HG03196 (cell line): ENCODE measurements around the gene FAT1.

ENCODE experiments used
- ATAC-seq: cut with Tn5 transposase; IDR thresholded peaks from one replicate; pipeline ENCODE4 v1.9.1; 2021; ENCODE audit not compliant: unreplicated experiment

FAT1 gene

GRCh38 chr4:186724864-186725468 lies 1.3 kb upstream of the FAT1 start:
- ATAC-seq = no peak

GRCh38 chr4:186724058-186724863 lies 605 bp upstream of the FAT1 start:
- no peak for ATAC-seq

GRCh38 chr4:186722796-186723291 lies 812 bp downstream of the FAT1 start:
- ATAC-seq = no peak

GRCh38 chr4:186719925-186720694 lies 3.5 kb downstream of the FAT1 start:
- ATAC-seq = no peak

GRCh38 chr4:186717556-186717955 lies 6.1 kb downstream of the FAT1 start:
- ATAC-seq = no peak

DNA sequence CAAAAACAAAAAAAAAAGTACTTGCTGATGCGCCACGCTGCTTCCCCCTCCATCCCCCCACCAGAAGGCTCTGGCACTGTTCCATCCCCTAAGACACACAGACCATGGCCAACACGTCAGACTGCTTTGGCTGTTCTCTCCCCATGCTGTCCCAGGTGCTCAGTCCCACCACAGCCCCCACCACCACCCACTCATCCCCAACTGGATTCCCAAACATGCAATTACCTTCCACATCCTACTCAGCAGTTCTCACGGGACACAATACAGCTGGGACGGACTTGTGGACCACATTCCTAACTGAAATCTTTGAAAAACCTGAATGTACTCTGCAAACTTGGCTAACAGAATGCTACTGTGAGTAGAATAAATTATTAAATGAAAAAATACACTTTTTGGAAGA lies 8.6 kb downstream of the FAT1 start:
- ATAC-seq = no peak

- ATAC-seq = no peak
These were observed 9.5 kb downstream of the FAT1 start for GRCh38 chr4:186714006-186714675.

DNA sequence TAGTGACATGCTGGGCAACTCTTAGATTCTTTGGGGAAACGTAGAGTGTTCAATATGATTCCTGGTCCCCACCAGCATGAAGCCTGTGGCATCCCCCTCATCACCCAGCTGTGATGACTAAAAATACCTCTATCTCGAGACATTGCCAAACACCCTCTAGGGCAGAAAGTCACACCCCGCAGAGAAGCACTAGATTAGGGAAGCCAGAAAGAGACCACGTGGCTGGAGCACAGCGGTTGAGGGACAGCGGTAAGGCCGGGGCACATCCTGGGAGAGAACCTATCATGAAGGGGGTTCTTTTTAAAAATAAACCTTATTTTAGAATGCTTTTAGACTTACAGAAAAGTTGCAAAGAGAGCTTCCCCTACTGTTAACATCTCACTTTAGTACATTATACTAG lies 11.0 kb downstream of the FAT1 start:
- no peak for ATAC-seq

- ATAC-seq = no peak
These were observed 13.0 kb downstream of the FAT1 start for GRCh38 chr4:186710521-186711119.

DNA sequence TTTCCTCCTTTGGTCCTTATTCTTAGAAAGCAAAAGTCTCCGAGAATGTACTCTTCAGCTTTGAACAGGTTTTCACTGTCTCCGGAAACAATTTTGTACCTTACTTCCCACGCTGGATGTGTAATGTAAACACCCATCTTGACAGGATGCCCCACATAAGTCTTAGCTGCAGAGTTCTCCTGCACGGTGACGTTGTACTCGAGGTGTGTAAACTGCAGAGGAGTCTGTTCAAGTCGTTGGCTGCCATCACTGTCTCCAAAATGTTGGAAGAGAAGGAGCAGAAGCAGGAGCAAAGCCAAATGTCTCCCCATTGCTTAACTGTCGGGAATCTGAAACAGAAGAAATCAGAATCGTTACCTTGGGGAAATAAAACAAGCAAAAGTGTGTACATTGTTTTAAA lies 14.1 kb downstream of the FAT1 start:
- ATAC-seq = no peak

DNA sequence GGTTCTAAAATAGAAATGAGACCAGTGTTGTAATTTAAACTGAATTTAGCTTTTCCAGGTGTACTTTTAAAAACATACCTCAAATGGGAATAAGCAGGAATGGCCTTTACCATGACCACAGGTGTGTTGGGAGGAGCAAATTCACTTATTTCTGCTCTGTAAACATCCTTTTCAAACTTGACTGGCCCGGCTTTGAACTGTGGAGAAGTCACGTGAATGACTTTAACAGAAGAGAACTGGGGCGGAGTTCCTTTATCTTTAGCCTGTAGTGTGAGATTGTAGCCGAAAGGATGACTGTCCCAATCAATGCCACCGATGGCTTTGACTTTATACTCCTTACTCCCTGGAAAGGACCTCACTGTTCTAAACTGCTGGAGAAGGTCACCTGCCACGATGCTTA lies 15.1 kb downstream of the FAT1 start:
- no peak for ATAC-seq

DNA sequence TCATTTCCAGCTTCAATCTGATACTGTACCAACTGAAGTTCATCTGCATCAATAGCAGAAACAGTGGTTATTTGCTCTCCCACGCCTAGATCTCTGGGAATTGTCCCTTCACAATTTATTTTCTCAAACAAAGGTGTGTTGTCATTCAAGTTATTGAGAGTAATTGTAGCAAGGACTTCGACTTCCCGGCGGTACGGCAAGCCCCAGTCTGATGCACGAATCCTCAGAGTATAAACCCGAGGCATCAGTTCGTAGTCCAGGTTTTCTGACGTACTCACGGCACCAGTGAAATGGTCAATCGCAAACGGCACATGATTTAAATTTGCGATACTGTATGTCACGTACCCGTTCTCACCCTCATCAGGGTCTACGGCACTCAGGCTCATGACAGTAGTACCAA lies 15.7 kb downstream of the FAT1 start:
- no peak for ATAC-seq

DNA sequence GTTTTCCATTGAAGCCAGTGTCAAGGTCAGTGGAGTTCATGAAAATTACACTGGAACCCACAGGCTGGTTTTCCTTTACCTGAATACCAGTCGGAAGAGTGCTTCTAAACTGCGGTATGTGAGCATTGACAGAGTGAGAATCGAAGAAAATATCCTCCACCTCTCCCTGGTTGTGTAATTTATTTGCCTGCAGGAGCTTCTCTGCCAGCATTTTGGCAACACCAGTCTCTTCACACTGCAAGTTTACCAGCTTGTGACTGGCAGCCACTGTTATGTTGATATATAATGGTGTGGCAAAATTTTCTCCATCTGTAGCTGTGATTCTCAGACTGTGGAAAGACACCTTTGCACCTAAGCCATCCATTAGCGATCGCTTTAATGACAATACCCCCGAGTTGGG lies 16.1 kb downstream of the FAT1 start:
- no peak for ATAC-seq

DNA sequence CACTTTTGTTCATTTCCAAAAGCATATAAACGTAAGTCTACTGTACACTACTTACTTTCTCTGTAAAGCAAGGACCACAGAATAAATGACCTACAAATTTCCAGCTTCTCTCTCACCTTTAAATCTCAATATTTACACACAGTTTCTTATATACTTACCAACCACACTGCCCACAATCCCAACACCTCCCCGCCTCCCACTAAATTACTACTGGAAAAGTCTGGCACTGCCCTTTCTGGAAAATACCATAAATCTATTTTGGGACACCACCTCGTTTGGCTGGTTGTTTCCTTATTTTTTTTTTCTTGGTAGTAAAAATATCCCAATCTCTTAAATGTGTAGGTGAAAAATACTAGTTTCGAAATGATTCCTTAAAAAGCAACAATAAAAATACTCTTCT lies 19.6 kb downstream of the FAT1 start:
- no peak for ATAC-seq

DNA sequence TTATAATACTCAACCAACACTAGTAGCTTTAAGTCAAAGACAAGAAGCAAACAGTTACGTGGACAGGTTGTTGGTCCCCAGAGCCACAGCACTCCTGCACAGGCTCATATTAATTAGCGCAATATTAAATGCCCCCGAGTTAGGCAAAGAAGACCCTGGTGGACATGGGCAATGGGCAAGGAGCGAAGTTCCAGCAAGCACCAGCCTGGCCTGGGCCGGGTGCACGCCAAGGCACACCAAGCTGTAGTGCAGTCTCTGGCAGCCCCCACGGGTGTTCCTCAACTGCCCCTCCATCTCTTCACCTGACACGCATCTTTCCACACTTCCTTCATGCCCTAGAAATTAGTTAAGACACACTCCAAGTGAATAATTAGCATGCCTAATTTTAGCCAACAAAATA lies 20.1 kb downstream of the FAT1 start:
- ATAC-seq = no peak

DNA sequence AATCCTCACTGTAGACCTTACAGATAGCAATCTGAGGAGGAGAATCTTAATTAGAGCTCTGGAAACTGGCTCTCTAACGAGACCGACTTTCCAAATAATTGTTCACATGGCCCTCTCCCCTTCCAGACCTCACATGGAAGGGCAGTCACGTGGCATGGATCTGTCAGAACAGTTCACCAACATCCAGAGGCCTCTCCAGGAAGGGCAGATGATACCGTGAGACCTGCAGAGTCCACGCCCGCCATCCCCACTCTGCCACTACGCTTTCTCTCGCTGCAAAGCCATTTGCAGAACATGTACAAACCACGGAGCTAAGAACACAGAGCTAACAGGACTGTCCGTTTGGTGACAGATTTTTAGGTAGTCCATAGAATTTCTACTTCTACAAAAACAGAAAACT lies 20.7 kb downstream of the FAT1 start:
- ATAC-seq = no peak

GRCh38 chr4:186702297-186702696 lies 21.4 kb downstream of the FAT1 start:
- no peak for ATAC-seq

DNA sequence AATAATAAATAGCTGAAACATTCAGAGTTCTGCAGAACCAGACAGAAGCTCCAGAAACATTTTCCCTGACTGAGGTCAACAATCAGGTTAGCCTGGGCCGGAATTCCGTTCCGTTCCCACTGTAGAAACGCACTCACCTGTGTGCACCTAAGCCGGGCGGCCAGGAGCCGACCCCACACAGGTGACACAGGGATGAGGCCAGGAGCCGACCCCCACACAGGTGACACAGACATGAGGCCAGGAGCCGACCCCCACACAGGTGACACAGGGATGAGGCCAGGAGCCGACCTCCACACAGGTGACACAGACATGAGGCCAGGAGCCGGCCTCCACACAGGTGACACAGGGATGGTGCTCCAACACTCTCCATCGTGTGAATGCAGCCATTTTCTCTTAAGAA lies 21.9 kb downstream of the FAT1 start:
- ATAC-seq = no peak

DNA sequence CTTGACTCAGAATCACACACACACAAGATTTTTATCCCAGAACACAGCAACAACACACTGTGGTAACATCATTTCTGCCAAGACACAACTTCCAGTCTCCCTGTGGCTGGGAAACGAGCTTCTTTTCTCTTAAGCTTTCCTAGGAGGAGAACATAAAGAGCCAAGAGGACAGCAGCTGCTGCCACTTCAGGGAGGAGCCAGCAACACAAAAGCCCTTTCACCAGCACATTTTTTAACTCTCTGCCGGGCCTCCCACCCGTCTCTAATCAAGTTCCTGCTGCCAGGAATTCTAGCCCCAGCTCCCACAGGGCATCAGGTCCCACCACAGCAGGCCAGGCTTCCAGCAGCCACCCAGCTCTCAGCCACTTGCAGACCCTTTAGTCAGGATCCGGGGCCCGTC lies 22.4 kb downstream of the FAT1 start:
- no peak for ATAC-seq

DNA sequence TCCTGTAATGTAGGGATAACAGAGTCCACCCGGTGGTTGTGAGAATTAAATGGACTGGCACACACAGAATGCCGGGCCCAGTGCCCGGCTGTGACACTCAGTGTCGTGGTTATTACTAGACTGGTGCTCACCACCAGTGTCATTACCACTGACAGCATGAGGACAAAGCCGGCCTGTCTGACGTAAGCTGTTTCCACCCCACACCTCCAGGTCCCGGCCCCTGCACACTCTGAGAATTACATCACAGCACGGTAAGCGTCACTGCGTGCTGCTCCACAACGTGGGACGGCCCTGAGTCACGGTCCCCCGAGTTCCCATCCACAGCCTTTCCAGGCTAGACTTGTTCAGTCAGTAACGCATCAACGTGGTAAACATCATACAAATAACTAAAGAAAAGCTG lies 22.9 kb downstream of the FAT1 start:
- ATAC-seq = no peak

- ATAC-seq = no peak
These were observed 23.7 kb downstream of the FAT1 start for GRCh38 chr4:186699881-186700397.
